ENCODE data around the gene EPHA7. TPM values are rescaled to one million over a fixed set of nuclear protein-coding genes. Genes with fewer than 3 reads are reported as not detected.

EPHA7 gene
- total RNA-seq, 2 experiments from 2014 or later = not detected

- intact Hi-C loops (cut with micrococcal nuclease) = no loop called here
- ATAC-seq (no peak), DNase-seq (no peak)
- CTCF ChIA-PET = no interaction called here
- no peaks in the 10 kb centered on the region for H3K36me3 Mint-ChIP-seq (ENCODE audit: low read depth)
- H3K4me3 Mint-ChIP-seq = no peak overlapping the region
- H3K27me3 Mint-ChIP-seq = no peaks in the 10 kb centered on the region
- TF ChIP-seq CTCF (IDR thresholded peaks at IDR 0.05) = no peak
- no peak overlapping the region for H3K27ac Mint-ChIP-seq
- POLR2A ChIA-PET = no interaction called here
- H3K9me3 Mint-ChIP-seq = no peaks in the 10 kb centered on the region
- no peaks in the 10 kb centered on the region for H3K4me1 Mint-ChIP-seq (ENCODE audit: low read depth)
These were observed 52.9 kb downstream of the EPHA7 start for GRCh38 chr6:93366506-93366905.

GRCh38 chr6:93365445-93365844 lies 53.9 kb downstream of the EPHA7 start:
- Mint-ChIP-seq H3K9me3 (no peaks in the 10 kb centered on the region), H3K4me1 (ENCODE audit: low read depth) (no peaks in the 10 kb centered on the region), H3K4me3 (no peak overlapping the region), H3K36me3 (ENCODE audit: low read depth) (no peaks in the 10 kb centered on the region), H3K27ac (no peak overlapping the region), H3K27me3 (no peaks in the 10 kb centered on the region)
- DNase-seq (no peak), ATAC-seq (no peak)
- ChIA-PET CTCF (no interaction called here), POLR2A (no interaction called here)
- intact Hi-C loops (cut with micrococcal nuclease) = no loop called here
- no peak for TF ChIP-seq CTCF (IDR thresholded peaks at IDR 0.05)

- H3K27me3 Mint-ChIP-seq = no peaks in the 10 kb centered on the region
- TF ChIP-seq CTCF (IDR thresholded peaks at IDR 0.05) = no peak
- no peaks in the 10 kb centered on the region for H3K4me1 Mint-ChIP-seq (ENCODE audit: low read depth)
- H3K4me3 Mint-ChIP-seq = no peak overlapping the region
- ATAC-seq (no peak), DNase-seq (no peak)
- H3K36me3 Mint-ChIP-seq (ENCODE audit: low read depth) = no peaks in the 10 kb centered on the region
- intact Hi-C loops (cut with micrococcal nuclease) = no loop called here
- H3K9me3 Mint-ChIP-seq = no peaks in the 10 kb centered on the region
- no peak overlapping the region for H3K27ac Mint-ChIP-seq
- CTCF ChIA-PET = no interaction called here
- POLR2A ChIA-PET = no interaction called here
These were observed 60.9 kb downstream of the EPHA7 start for GRCh38 chr6:93358435-93358834.

GRCh38 chr6:93352604-93353003 lies 66.8 kb downstream of the EPHA7 start:
- H3K36me3 Mint-ChIP-seq (ENCODE audit: low read depth) = no peaks in the 10 kb centered on the region
- no peak for TF ChIP-seq CTCF (IDR thresholded peaks at IDR 0.05)
- DNase-seq (no peak), ATAC-seq (no peak)
- H3K9me3 Mint-ChIP-seq = peaks cover 9% of the 10 kb centered on the region
- intact Hi-C loops (cut with micrococcal nuclease) = no loop called here
- no peak overlapping the region for H3K4me3 Mint-ChIP-seq
- ChIA-PET CTCF (no interaction called here), POLR2A (no interaction called here)
- no peaks in the 10 kb centered on the region for H3K4me1 Mint-ChIP-seq (ENCODE audit: low read depth)
- no peak overlapping the region for H3K27ac Mint-ChIP-seq
- no peaks in the 10 kb centered on the region for H3K27me3 Mint-ChIP-seq

GRCh38 chr6:93351222-93351621 lies 68.1 kb downstream of the EPHA7 start:
- H3K9me3 Mint-ChIP-seq = peaks cover 9% of the 10 kb centered on the region
- H3K27ac Mint-ChIP-seq = no peak overlapping the region
- CTCF ChIA-PET = no interaction called here
- no peak for TF ChIP-seq CTCF (IDR thresholded peaks at IDR 0.05)
- DNase-seq (no peak), ATAC-seq (no peak)
- no peak overlapping the region for H3K4me3 Mint-ChIP-seq
- intact Hi-C loops (cut with micrococcal nuclease) = no loop called here
- H3K27me3 Mint-ChIP-seq = no peaks in the 10 kb centered on the region
- POLR2A ChIA-PET = no interaction called here
- H3K4me1 Mint-ChIP-seq (ENCODE audit: low read depth) = no peaks in the 10 kb centered on the region
- H3K36me3 Mint-ChIP-seq (ENCODE audit: low read depth) = no peaks in the 10 kb centered on the region
